Measurements from ENCODE around the gene BRD9.
"Not testable (repeated sequence)": the region's sequence is repeated elsewhere in the genome, so short reads cannot be mapped to it uniquely, and the experiment has no call there.

Gene BRD9

GRCh38 chr5:900781-901180 is 8.2 kb upstream of the BRD9 start:
- DNase-seq = no peak

GRCh38 chr5:893711-894110 is 1.1 kb upstream of the BRD9 start:
- DNase-seq = peak; percentile 90

- no peak for DNase-seq
These were observed 521 bp upstream of the BRD9 start for GRCh38 chr5:893137-893506.

- no peak for DNase-seq
These were observed 686 bp downstream of the BRD9 start for GRCh38 chr5:891837-892393.

GRCh38 chr5:891117-891836 is 1.3 kb downstream of the BRD9 start:
- DNase-seq = no peak

GRCh38 chr5:889075-889710 is 3.4 kb downstream of the BRD9 start:
- DNase-seq = no peak

- DNase-seq = no peak
These were observed 4.0 kb downstream of the BRD9 start for GRCh38 chr5:888638-889035.

GRCh38 chr5:887947-888637 is 4.5 kb downstream of the BRD9 start:
- DNase-seq = no peak

- no peak for DNase-seq
These were observed 5.8 kb downstream of the BRD9 start for GRCh38 chr5:886716-887325.

GRCh38 chr5:886036-886435 is 6.6 kb downstream of the BRD9 start:
- DNase-seq = no peak

GRCh38 chr5:885529-885928 is 7.1 kb downstream of the BRD9 start:
- DNase-seq = no peak

GRCh38 chr5:885127-885442 is 7.5 kb downstream of the BRD9 start:
- no peak for DNase-seq

- no peak for DNase-seq
These were observed 8.1 kb downstream of the BRD9 start for GRCh38 chr5:884345-885126.

GRCh38 chr5:883475-884181 is 9.0 kb downstream of the BRD9 start:
- no peak for DNase-seq

GRCh38 chr5:882253-883183 is 10.1 kb downstream of the BRD9 start:
- DNase-seq = no peak

GRCh38 chr5:881551-881935 is 11.1 kb downstream of the BRD9 start:
- no peak for DNase-seq

GRCh38 chr5:880816-881550 is 11.6 kb downstream of the BRD9 start:
- DNase-seq = no peak

GRCh38 chr5:878677-879076 is 13.9 kb downstream of the BRD9 start:
- DNase-seq = not testable (repeated sequence)

GRCh38 chr5:878125-878524 is 14.5 kb downstream of the BRD9 start:
- DNase-seq = no peak

All from NCI-H510A (cell line).